Kidney epithelial cell (primary cell): Measurements from ENCODE around the gene ZBTB21. TPM values are rescaled to one million over a fixed set of nuclear protein-coding genes. Genes with fewer than 3 reads are reported as not detected.
A peak's percentile ranks its signal among the peaks of the same experiment; 100 is the strongest.
"Not testable (repeated sequence)": the region's sequence is repeated elsewhere in the genome, so short reads cannot be mapped to it uniquely, and the experiment has no call there.

Experiments
- DNase-seq: peaks from one replicate; pipeline ENCODE4 v3.0.0-alpha.2; 2010; ENCODE audit warnings: low read depth
- H3K27me3 ChIP-seq: 2 replicates; pipeline ENCODE4 v1.6.0; 2011; ENCODE audit warnings: low read length; ENCODE audit not compliant: control insufficient read depth, insufficient read depth
- H3K36me3 ChIP-seq: 2 replicates; pipeline ENCODE4 v1.5.1; 2011; ENCODE audit warnings: low read length; ENCODE audit not compliant: control insufficient read depth, insufficient read depth
- H3K4me3 ChIP-seq: 2 replicates; pipeline ENCODE4 v1.5.1; 2011; ENCODE audit warnings: low read depth, mild to moderate bottlenecking, control low read depth, low read length
- total RNA-seq: library from RNA; depleted of rRNA; stranded (reverse); fragments of >200 nt; gene quantifications from 2 replicates; pipeline ENCODE4 v1.2.3, GENCODE V29; 2015
- TF ChIP-seq, protein P1 (sequence below): IDR thresholded peaks from 2 replicates; pipeline ENCODE4 v1.5.1; 2011; ENCODE audit warnings: mild to moderate bottlenecking, moderate library complexity, low read length, control low read depth, inconsistent platforms; ENCODE audit not compliant: insufficient read depth, poor library complexity, severe bottlenecking

ZBTB21 gene
- total RNA-seq, 1 donor from 2014 or later: 13.8 TPM

DNA sequence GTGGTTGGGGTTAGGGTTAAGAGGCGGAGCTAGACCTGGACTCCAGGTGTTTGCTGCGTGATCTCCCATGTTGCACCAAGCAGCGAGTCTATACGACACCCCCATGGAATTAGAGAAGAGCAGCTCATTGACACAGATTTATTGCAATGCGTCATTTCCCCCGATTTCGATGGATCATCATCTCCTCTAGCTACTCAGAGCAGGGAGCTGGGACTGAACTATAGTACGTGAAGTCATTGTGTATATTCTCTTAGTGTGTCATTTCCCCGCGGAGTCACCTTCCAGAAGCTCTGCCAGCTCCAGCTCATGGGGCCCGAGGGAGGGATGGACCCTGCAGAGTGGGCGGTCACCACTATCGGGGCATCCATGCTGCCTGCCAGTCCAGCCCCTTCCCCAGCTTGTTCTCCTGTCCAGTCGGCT lies 48.9 kb downstream of the ZBTB21 start:
- TF ChIP-seq, protein P1, sequence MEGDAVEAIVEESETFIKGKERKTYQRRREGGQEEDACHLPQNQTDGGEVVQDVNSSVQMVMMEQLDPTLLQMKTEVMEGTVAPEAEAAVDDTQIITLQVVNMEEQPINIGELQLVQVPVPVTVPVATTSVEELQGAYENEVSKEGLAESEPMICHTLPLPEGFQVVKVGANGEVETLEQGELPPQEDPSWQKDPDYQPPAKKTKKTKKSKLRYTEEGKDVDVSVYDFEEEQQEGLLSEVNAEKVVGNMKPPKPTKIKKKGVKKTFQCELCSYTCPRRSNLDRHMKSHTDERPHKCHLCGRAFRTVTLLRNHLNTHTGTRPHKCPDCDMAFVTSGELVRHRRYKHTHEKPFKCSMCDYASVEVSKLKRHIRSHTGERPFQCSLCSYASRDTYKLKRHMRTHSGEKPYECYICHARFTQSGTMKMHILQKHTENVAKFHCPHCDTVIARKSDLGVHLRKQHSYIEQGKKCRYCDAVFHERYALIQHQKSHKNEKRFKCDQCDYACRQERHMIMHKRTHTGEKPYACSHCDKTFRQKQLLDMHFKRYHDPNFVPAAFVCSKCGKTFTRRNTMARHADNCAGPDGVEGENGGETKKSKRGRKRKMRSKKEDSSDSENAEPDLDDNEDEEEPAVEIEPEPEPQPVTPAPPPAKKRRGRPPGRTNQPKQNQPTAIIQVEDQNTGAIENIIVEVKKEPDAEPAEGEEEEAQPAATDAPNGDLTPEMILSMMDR: no peak
- peaks cover 9% of the 10 kb centered on the region for H3K27me3 ChIP-seq
- no peak for DNase-seq
- no peak overlapping the region for H3K4me3 ChIP-seq
- H3K36me3 ChIP-seq: no peaks in the 10 kb centered on the region

DNA sequence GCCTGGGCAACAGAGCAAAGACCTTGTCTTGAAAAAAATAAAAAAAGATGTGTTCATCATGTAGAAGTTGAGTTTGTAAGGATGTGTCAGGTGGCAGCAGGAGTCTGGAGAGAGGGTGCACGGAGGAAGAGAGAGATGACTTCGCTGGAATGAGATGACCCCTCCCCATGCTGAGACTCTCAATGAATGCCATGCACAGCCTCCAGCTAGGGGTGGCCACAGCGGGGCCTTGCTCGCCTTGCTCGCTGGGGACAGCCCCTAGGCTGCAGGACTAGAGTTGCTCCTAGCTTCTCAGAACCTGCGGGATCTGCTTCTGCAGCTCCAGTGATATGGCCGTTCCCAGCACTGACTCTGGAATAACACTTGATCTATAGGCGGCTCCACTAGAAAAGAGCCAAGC lies 49.8 kb downstream of the ZBTB21 start:
- no peaks in the 10 kb centered on the region for H3K36me3 ChIP-seq
- no peak overlapping the region for H3K4me3 ChIP-seq
- TF ChIP-seq, protein P1: no peak
- no peak for DNase-seq
- peaks cover 9% of the 10 kb centered on the region for H3K27me3 ChIP-seq

- not testable (repeated sequence) for DNase-seq, H3K27me3 ChIP-seq, H3K36me3 ChIP-seq, H3K4me3 ChIP-seq
Observed at GRCh38 chr21:41959697-41960096, 50.5 kb downstream of the ZBTB21 start.

GRCh38 chr21:41958886-41959563 lies 51.1 kb downstream of the ZBTB21 start:
- DNase-seq: no peak

DNA sequence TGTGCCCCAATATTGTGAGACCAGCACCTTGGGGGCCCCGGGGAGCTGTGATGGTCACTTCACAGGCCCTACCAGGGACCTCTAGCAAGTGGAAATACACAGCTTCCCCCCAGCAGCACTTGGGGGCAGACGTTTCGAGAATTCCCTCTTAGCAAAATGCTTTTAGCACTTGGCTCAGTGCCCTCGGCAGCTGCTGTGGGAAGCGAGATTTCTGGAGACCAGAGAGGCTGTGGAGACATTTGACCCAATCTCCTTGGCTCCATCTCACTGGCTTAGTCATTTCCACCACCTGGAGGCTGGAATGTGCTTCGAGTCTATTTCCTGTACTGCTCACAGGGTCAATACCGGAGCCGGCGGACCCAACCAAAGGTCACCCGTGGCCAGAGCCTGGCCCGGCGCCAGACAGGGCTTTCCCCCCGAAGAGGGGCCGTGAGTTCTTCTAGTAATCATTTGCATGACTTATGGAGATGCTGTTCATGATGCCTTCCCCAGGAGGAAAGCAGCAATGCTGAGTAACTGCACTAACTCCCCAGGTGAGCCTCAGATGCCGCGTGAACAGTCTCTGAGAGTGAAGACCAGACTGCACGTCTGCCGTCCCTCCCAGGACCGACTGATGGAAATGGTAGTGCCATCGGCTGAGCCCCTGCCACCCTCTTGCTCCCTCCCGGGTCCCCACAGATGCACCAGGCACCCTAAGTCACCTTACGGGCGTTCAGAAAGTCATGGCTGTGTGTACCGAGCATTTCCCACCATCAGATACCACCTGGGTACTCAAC lies 52.0 kb downstream of the ZBTB21 start:
- TF ChIP-seq, protein P1: peak; percentile 38
- DNase-seq: peak; percentile 63
- Histone ChIP-seq H3K36me3 (no peaks in the 10 kb centered on the region), H3K27me3 (peaks cover 2% of the 10 kb centered on the region), H3K4me3 (no peak overlapping the region)

More at GRCh38 chr21:41958886-41959563, 51.1 kb downstream of the ZBTB21 start:
- H3K27me3 ChIP-seq: peaks cover 5% of the 10 kb centered on the region
- no peaks in the 10 kb centered on the region for H3K36me3 ChIP-seq
- no peak overlapping the region for H3K4me3 ChIP-seq
- TF ChIP-seq, protein P1: no peak

GRCh38 chr21:41956926-41957729 lies 53.0 kb downstream of the ZBTB21 start:
- DNase-seq: no peak
- no peaks in the 10 kb centered on the region for H3K36me3 ChIP-seq
- no peak overlapping the region for H3K4me3 ChIP-seq
- H3K27me3 ChIP-seq: no peaks in the 10 kb centered on the region
- TF ChIP-seq, protein P1: no peak
